ENCODE results near the gene ZNF687. TPM values are rescaled to one million over a fixed set of nuclear protein-coding genes. Genes with fewer than 3 reads are reported as not detected.

ZNF687 gene
- total RNA-seq, 1 donor from 2014 or later, result 27.9 TPM

DNA sequence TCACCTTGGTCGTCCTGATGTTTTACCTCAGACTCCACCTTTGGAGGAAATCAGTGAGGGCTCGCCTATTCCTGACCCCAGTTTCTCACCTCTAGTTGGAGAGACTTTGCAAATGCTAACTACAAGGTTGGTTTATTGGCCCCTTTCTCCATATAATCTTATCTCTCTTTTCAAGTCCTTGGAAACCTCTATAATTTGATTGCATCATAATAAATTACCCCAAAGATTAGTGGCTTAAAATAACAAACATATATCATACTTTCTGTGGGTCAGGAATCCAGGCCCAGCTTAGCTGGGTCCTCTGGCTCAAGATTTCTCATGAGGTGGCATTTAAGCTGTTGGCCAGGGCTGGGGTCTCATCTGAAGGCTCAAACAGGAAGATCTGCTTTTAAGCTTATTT lies 39.7 kb upstream of the ZNF687 start:
- H3K36me3 ChIP-seq (ENCODE audit: control insufficient read depth, insufficient read depth, low read length), result peaks cover 2% of the 10 kb centered on the region
- H3K27me3 ChIP-seq (ENCODE audit: control insufficient read depth, insufficient read depth, low read length), result no peaks in the 10 kb centered on the region
- DNase-seq (ENCODE audit: low read depth), result no peak
- TF ChIP-seq CTCF (IDR thresholded peaks at IDR 0.05; ENCODE audit: insufficient read depth, low read length, poor library complexity, severe bottlenecking), result no peak
- H3K4me3 ChIP-seq (ENCODE audit: low read depth, low read length), result no peak overlapping the region

DNA sequence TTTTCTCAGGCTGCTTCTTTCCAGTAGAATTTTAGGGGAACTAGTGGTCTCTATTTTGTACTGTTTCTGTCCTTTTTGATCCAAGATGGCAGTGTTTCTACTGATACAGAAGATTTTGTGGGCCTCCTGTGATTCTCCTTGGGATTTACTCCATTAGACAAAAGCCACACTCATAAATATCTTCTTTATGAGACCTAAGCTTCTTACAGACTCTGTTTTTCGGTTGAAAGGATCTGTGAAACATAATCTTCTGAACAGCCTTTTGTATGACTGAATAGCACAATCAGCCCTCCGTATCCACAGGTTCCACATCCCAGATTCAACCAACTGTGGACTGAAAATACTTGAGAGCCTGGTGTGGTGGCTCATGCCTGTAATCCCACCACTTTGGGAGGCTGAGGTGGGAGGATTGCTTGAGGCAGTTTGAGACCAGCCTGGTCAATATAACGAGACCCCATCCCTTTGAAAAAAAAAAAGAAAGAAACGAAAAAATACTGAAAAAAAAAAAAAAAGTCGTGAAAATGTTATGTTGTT lies 38.3 kb upstream of the ZNF687 start:
- no peak for DNase-seq (ENCODE audit: low read depth)
- Histone ChIP-seq H3K36me3 (ENCODE audit: control insufficient read depth, insufficient read depth, low read length) (peaks cover 2% of the 10 kb centered on the region), H3K27me3 (ENCODE audit: control insufficient read depth, insufficient read depth, low read length) (no peaks in the 10 kb centered on the region), H3K4me3 (ENCODE audit: low read depth, low read length) (no peak overlapping the region)
- TF ChIP-seq CTCF (IDR thresholded peaks at IDR 0.05; ENCODE audit: insufficient read depth, low read length, poor library complexity, severe bottlenecking), result no peak

- TF ChIP-seq CTCF (IDR thresholded peaks at IDR 0.05; ENCODE audit: insufficient read depth, low read length, poor library complexity, severe bottlenecking), result no peak
- Histone ChIP-seq H3K4me3 (ENCODE audit: low read depth, low read length) (no peak overlapping the region), H3K36me3 (ENCODE audit: control insufficient read depth, insufficient read depth, low read length) (no peaks in the 10 kb centered on the region), H3K27me3 (ENCODE audit: control insufficient read depth, insufficient read depth, low read length) (no peaks in the 10 kb centered on the region)
- no peak for DNase-seq (ENCODE audit: low read depth)
Observed at GRCh38 chr1:151246786-151247185, 35.3 kb upstream of the ZNF687 start.

GRCh38 chr1:151251656-151252470 lies 30.2 kb upstream of the ZNF687 start:
- no peaks in the 10 kb centered on the region for H3K36me3 ChIP-seq (ENCODE audit: control insufficient read depth, insufficient read depth, low read length)
- H3K27me3 ChIP-seq (ENCODE audit: control insufficient read depth, insufficient read depth, low read length), result no peaks in the 10 kb centered on the region
- peak; percentile 88 for TF ChIP-seq CTCF (IDR thresholded peaks at IDR 0.05; ENCODE audit: insufficient read depth, low read length, poor library complexity, severe bottlenecking)
- no peak overlapping the region for H3K4me3 ChIP-seq (ENCODE audit: low read depth, low read length)
- DNase-seq (ENCODE audit: low read depth), result peak; percentile 54

DNA sequence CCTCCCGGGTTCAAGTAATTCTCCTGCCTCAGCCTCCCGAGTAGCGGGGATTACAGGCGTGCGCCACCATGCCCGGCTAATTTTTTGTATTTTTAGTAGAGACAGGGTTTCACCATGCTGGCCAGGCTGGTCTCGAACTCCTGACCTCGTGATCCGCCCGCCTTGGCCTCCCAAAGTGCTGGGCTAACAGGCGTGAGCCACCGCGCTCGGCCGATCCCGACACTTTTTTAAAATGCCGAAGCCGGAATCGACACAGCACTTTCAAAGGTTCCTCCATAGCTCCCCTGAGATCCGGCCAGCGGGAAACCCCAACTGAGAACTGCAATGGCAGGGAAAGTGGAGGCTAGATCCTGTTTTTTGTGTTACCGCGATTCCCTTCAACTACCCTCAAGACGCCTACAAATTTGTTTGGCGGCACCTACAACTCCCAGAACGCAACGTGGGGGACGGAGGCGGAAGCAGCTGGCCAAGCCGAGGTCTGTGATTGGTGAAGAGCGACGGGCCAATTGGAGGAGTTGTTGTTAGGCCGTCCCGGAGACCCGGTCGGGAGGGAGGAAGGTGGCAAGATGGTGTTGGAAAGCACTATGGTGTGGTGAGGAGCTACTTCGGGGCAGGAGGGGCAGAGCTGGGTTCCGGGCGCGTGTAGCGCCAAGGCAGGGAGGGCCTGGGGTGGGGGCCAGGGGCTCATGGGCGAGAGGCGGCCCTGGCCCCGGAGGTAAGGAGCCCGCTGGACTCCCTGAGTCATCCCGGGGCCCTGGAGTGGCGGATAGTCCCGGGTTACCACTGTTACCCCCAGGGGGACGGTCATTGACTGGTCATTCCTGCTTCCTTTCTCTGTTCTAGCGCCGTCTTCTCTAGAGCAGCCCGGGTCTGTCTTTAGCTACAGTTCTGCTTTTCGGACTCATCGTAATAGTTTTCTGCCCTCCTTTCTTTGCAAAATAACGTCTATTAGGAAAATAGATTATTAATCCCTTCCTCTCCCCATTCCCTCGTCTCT lies 27.6 kb upstream of the ZNF687 start, which contains the start of gene PSMD4:
Gene PSMD4 (plus strand): TSS at position 518 of the 997 bp plus-strand sequence. CDS start 49 bp downstream, at position 567.
- peak; percentile 88 for DNase-seq (ENCODE audit: low read depth)
- Histone ChIP-seq H3K27me3 (ENCODE audit: control insufficient read depth, insufficient read depth, low read length) (no peaks in the 10 kb centered on the region), H3K36me3 (ENCODE audit: control insufficient read depth, insufficient read depth, low read length) (no peaks in the 10 kb centered on the region), H3K4me3 (ENCODE audit: low read depth, low read length) (peak within 1 kb of the TSS; percentile 96)
- no peak for TF ChIP-seq CTCF (IDR thresholded peaks at IDR 0.05; ENCODE audit: insufficient read depth, low read length, poor library complexity, severe bottlenecking)
